DMS53 treated with DMSO at 0.1 percent for 48 hours (cell line): ENCODE measurements around the gene UBE2M.
"Not testable (repeated sequence)": the region's sequence is repeated elsewhere in the genome, so short reads cannot be mapped to it uniquely, and the experiment has no call there.

ENCODE experiments used
- DNase-seq: peaks from one replicate; lab custom pipeline; 2025; ENCODE audit not compliant: unreplicated experiment; lab: John Stamatoyannopoulos, UW

UBE2M gene

DNA sequence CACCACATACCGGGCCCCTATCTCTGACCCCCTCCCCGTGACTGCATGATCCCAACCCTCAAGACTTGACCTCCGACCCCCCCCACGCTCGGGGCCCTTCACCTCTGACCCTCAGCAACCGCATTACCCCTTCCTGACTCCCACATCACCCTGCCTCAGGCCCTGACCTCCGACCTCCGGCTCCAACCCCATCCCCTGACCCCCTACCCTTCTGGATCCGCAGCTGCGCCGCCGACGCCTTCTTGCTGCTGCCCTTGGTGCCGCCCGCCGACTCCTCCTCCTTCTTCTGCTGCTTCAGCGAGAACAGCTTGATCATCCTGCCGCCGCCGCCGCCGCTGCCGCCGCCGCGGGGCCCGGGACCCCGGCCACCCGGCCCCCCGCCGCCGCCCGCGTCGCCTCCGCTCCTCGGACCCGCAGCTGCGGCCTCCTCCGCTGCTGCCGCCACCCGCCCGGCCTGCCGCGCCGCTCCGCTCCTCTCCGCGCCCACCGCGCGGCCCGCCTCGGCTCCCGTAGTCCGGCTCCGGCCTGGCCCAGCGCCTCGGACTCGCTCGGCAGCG is at the start of gene UBE2M:
TSS of gene UBE2M (minus strand) at position 546 of the 557 bp plus-strand sequence. CDS start at position 316, 230 bp downstream.
- no peak for DNase-seq

DNA sequence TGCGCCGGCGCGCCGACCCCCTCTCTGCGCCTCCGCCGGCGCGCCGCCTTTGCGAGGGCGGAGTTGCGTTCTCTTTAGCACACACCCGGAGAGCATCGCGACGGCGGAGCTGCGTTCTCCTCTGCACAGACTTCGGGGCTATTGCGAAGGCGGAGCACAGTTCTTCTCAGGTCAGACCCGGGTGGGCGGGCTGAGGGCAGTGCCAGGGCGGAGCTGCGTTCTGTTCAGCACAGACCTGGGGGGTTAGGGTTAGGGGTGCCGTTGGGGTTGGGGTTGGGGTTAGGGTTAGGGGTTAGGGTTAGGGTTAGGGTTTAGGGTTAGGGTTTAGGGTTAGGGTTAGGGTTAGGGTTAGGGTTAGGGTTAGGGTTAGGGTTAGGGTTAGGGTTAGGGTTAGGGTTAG is 48.8 kb upstream of the UBE2M start:
- DNase-seq = not testable (repeated sequence)

DNA sequence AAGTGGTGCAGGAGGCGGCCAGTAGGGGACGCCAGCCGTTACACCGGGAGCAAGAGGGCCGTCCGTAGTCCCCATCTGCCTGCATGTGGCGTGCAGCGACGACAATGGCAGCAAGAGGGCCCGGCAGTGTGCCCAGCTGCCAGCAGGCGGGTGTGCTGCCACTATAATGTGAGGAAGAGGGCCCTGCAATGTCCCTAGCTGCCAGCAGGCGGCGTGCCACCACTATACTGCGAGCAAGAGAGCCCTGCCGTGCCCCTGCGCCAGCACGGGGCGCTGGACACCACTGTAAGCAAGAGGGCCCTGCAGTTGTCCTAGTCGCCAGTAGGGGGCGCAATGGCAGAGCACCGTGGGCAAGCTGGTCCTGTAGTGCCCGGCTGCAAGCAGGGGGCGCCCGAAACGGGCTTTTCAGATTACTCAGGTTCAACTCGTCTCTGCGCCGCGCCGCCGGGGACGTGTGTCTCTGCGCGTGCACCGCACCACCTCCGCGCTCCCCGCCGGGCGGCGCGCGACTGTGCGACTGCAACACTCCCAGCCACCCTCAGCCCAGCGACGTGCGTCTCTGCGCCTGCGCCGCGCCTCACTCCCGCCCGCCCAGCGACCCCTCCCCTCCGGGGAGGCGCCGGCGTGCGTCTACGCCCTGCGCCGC is 48.0 kb upstream of the UBE2M start:
- not testable (repeated sequence) for DNase-seq

DNA sequence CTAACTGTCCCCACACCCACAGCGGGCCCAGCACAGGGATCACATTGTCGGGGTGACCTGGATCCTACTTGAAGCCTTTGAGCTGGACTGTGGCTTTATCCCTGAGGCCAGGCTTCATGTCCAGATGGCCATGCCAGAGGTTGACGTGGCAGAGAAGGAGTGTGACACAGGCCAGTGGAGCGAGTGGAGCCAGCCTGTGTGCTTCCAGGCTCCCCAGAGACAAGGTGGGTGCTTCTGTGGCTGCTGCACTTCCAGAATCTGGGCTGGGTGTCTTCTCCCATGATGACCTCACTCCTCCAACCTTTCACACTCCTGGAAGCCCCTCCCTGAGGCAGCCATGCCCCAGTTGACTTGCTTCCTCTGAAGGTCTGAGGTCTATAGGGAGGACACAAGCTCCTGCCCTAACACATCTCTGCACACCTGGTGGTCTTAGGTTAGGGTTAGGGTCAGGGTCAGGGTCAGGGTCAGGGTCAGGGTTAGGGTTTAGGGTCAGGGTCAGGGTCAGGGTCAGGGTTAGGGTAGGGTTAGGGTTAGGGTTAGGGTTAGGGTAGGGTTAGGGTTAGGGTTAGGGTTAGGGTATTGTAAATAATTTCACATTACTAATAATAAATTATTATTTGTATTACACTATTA is 27.8 kb upstream of the UBE2M start:
- DNase-seq = no peak

DNA sequence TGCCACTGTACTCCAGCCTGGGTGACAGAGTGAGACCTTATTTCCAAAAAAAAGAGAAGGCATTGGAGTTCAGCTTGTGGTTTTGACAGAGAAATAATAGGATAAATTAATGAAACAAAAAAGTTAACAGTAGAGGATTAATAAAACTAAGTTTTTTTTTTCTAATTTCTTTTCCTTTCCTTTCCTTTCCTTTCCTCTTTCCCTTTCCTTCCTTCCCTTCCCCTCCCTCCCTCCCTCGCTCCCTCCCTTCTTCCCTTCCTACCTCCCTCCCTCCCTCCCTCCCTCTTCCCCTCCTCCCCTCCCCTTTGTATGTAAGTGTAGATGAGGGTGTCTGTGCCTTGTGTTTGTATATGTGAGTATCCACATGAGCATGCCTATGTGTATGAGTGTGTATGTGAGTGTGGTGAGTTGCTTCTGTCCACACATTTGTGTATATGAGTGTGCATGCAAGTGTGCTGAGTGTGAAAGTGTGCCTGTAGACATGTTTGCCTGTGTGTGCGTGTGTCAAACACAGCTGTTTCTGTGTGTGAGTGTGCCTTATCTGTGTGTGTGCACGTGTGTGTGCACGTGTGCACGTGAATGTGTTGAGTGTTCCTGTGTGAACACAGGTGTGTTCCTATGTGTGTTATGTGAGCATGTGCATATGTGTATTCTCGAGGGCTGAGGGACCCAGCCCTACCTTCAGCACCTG is 27.2 kb upstream of the UBE2M start:
- no peak for DNase-seq

DNA sequence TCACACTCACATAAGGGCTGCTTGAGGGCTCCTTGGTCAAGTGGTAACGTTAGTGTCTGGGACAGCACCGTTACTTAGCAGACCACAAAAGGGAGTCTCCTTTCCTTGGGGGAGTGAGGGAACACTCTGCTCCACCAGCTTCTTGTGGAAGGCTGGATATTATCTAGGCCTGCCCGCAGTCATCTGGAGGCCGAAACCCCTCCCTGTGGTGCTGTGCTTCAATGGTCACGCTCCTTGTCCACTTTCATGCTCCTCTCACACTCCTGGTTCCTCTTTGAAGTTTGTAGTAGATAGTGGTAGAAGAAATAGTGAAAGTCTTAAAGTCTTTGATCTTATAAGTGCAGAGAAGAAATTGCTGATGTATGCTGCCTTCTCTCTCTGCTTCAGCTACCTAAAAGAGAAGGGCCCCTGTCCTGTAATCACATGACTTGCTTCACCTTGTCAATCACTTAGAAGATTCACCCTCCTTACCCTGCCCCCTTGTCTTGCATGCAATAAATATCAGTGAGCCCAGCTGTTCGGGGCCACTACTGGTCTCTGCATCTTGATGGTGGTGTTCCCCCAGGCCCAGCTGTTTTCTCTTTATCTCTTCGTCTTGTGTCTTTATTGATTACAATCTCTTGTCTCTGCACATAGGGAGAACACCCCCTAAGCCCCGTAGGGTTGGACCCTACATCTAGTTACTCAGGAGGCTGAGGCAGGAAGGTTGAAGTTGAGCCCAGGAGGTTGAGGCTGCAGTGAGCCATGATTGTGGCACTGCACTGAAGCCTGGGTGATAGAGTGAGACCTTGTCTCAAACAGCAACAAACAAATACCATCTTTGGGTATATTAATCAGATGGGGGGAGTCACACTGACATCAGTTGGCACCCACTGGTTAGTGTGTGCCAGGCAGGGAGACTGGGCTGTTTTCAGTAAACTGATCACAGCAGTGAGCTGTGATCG is 26.4 kb upstream of the UBE2M start:
- DNase-seq = no peak

DNA sequence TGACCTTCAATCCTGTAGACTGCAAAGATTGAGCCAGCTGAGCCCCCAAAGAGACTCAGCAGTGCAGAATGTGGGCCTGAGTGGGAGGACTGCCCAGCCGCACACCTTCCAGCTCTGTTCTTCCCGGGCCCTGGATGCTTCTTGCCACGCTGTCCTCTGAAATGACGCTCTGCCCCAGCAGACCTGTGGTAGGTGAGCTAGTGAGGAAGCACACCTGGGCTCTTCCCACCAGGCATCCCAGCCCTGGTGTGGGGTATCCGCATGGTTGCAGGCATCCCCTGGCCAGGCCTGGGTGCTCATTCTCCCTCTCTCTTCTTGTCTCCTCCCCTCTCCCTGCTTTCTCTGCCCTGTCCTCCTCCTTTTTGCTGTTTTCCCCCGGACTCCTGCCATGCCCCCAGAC is 24.6 kb upstream of the UBE2M start:
- no peak for DNase-seq

DNA sequence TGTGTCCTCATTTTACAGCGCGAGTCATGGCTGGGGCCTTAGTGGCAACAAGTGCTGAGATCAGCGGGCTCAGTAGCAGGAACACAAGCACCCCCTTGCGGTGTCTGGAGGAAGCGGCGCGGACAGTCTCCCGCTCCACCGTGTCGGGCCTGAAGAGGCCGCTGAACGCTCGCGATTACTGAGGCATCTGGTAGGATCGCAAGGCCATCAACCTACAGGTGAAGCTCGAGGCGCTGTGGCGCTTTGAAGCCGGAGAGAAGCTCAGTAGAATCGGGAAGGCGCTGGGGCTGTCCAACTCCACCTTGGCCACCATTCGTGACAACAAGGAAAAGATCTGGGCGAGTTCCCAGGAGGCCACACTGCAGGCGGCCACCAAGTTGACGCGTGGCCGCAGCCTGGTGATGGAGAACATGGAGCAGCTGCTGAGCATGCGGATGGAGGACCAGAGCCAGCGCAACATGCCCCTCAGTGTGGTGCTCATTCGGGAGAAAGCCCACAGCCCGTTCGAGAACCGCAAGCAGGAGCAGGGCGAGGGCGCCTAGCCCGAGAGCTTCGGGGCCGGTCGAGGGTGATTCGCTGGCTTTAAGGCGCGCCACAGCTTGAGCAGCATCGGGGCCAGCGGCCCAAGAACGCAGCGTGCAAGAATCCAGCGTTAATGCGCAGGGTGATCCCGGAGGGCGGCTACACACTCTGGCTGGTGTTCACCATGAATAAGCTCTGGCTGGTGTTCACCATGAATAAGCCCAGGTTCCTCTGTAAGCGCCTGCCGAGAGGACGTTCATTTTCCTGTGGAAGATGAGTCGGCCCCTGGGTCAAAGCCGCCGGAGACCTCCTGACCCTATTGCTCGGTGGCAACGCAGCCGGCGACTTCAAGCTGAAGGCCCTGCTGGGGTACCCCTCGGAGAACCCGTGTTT is 23.1 kb upstream of the UBE2M start:
- no peak for DNase-seq

DNA sequence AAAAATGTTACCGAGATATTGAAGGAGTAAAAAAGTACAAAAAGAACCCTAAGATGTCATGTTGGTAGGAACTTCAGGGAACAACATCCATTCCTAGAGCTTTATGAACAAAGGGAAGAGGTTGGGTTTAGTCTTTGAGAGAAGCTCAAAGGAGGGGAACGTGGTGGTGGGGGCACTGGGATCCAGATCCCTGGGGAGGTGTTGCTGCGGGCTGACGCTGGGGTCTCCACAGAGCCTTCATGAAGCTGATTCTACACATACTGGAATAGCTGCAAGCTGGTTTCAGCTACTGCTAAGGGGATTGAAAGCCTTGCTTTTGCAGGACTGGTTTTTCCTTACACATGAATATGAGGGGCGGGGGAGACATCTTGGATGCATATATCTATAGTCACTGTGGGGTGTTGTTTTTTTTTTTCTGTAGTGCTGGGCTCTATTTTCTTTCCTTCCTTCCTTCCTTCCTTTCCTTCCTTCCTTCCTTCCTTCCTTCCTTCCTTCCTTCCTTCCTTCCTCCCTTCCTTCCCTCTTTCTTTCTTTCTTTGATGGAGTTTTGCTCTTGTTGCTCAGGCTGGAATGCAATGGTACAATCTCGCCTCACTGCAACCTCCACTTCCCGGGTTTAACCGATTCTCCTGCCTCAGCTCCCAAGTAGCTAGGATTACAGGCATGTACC is 21.2 kb upstream of the UBE2M start:
- DNase-seq = no peak

DNA sequence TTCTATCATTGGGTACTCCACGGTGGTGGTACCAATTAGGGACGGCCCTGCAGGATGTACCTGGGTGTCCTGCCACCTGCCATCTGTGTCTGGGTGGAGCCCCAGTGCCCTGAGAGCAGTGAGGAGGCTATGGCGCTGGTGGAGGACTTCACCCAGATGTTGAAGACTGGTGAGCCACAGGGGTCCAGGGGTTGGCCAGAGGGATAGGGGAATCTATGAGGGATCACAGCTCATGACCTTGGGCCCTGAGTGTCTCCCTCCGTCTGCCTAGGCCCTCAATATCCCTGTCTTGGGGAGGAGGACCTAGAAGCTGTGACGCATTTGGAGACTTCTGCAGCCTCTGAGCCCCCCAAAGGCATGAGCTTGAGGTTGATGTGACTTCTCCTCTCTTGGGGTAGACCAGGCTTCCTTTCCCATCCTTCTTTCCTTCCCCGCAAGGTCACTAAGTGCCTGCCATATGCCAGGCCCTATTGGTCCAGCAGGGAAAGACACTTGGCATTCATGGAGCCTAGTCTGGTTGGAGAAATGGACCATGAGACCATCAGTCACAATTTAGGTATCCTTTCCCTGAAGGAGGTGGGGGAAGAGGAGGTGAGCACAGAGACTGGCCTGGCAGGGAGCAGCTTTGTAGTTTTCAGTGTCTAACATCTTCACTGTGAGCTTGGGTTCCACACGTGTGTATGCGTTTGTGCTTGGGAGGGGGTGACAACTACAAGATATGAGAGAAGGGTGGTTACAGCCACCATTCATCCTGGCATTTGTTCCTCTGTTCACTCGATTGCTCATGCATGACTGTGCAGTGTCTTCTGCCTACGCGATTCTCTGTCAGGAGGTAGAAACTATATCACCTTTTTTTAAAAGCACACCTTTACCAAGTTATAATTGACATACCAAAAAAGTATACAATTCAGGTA is 19.9 kb upstream of the UBE2M start:
- no peak for DNase-seq

DNA sequence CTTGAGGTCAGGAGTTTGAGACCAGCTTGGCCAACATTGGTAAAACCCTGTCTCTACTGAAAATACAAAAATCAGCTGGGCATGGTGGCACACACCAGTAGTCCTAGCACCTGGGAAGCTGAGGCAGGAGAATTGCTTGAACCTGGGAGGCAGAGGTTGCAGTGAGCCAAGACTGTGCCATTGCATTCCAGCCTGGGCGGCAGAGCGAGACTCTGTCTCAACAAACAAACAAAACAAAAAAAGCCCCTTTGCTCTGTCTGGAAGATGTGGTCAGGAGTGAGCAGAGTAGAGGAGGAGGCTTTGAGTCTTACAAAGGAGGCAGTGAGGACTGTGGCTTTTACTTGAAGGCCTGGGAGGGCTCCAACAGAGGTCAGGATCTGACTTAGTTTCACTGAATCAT is 19.2 kb upstream of the UBE2M start:
- DNase-seq = not testable (repeated sequence)

DNA sequence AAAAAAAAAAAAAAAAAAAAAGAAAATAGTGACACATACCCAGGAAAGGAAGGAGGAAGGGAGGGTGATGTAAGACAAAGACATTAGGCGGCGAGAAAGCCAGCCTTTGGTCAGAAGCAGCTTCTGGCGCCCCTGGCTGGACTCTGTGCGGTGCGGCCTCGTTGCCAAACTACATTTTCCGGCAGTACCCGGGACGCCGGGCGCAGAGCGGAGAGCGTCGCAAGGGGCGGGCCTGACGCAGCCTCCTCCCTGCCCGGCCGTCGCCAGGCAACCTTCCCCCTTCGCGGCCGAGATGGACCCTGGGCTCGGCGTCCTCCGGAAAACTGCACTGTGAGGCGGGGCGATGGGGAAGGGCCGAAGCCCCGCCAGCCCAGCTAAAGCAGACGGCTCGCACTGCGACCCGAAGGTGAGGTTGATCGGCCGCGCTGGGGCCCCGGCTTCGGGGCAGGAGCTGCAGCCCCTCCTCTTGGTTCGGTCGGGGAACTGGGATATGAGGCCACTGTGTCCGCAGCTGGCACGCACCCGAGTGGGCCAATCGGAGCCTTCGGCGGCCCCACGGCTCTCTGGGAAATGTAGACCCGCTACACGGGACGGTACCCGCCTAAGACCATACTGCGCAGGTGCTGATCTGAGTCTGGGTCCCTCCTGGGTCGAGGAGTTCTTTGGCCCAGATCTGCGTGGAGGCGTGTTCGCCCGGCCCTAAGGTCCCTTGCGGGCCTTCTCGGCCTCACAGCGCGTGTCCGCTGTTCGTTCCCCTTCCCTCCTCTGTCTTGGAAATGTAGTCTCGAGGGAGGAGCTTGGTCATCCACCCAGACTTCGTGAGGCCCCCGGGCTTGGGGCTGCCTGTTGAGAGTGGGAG is 17.0 kb upstream of the UBE2M start:
- DNase-seq = no peak

DNA sequence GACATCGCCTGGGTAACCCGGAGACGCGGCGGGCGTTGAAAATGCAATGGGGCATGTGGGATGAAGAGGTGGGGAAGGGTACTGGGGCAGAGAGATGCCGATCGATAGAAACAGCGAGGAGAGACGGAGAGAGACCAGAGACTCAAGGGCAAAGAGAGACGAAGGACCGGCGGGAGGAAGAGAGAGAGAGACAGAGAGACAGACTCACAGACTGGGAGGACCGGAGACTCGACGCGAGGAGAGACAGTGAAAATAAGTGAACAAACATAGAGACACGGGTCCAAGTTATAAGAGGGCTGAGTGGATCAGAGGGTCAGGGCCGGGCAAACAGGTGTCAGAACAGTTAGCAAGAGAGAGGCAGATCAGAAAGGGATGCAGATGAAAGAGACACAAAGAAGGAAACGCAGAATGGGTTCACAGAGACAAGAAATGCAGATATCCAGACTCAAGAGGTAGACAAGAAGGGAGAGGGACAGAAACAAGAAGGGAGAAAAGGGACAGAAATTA is 15.3 kb upstream of the UBE2M start:
- DNase-seq = no peak

DNA sequence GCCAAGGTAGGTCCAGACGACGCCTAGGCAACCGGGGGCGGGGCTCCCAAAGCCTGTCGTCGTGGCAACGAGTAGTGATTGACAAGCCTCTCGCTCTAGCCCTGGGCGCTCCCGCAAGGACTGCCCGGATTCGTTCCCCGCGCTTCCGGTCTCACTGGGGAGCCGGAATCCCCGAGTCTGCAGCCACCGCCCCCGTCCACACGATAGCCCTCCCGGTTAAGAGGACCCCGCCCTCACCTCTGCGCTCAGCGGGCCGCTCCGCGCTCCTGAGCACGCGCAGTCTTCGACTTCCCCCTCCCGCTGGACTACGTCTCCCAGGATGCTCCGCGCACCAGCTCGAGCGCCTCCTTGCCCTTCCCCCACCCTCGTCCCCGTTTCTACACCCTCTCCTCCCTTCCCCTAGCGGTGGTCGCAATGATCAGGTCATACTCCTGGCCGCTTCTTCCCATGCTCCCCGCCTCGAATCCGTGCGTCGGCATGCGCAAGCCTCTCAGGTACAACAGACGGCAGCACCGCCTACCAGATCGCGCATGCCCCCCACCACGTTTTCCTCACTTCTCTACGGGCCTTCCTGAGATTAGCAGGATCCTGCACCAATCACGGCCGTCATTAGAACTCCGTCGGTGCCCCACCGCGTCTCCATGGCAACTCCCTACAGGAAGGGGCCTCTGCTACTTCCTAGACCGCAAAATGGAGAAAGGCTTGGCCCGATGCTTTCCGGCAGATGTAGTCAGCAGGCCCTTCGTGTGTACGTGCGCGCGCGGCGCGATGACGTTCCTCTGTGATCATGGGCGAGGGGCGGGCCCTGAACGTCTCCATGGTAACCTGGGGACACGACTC is 14.6 kb upstream of the UBE2M start, which contains the start of gene MZF1:
TSS of gene MZF1 (minus strand) at position 518 of the 840 bp plus-strand sequence. CDS start 1,946 bp downstream, outside the sequence.
- DNase-seq = no peak

DNA sequence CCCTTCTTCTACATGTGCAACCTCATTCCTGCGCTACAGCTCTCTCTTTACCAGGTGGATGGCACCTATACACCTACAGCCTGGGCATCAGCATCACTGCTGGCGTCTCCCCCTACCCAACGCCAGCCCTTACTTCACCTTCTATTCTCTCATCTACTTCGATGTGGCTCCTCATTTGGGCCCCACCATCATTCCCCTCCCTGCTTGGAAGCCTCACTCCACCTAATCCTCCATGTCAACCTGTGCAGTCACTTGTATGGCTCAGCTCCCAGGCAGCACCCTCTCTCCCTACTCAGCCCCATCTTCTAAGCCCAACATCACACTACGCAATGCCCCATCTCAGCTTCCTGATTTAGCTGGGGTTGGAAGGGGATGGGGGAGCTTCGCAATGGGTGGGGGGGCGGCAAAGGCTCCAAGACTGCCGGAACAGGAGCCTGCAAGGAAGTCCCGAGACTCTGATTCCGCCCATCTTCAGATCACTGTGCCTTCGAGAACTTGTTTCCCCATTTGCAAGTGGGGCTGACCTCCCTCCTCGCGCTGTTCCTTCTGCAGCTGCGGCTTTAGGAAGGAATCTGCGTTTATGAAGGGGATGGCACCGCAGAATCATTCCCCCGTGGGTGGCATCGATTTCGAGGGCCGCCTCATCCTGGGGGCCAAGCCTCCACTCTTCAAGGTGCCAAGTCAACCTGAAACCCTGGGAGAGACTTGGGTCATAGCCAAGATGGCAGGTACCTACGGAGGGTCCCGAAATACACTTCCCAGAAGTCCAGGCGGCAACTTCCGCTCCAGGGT is 13.8 kb upstream of the UBE2M start:
- DNase-seq = no peak
